Hematopoietic multipotent progenitor cell treated with erythropoietin and hydrocortisone succinate and interleukin-3 and kit ligand, for 4 days (in vitro differentiated cells): ENCODE measurements around the gene LAMB4.

Source experiments
- DNase-seq: peaks from one replicate; pipeline ENCODE4 v3.0.0-alpha.2; 2015

The LAMB4 gene

DNA sequence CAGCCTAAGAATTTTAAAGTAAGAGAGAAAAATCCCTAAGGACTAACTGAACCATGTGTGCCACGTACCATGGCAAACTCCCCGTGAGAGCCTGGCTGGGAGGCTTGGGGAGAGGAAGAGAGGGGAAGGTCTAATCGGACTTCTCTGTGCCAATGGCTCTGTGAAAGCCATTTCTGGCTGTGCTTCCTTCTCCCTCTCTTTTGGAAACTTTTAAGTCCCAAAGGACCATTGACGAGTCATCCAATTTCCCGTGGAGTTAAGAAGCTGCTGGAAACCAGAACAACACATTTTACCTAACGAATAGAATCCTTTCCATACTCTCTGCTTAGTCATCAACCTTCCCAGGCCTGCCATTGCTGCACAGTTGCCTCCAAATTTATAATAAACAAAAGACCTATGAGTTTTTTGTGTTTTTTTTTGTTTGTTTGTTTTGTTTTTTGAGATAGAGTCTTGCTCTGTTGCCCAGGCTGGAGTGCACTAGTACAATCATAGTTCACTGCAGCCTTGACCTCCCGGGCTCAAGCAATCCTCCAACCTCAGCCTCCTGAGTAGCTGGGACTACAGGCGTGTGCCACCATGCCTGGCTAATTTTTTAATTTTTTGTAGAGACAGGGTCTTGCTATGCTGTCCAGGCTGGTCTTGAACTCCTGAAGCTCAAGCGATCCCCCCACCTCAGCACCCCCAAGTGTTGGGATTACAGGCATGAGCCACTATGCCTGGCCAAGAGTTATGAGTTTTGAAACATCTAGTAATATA is 140.4 kb downstream of the LAMB4 start:
- no peak for DNase-seq

DNA sequence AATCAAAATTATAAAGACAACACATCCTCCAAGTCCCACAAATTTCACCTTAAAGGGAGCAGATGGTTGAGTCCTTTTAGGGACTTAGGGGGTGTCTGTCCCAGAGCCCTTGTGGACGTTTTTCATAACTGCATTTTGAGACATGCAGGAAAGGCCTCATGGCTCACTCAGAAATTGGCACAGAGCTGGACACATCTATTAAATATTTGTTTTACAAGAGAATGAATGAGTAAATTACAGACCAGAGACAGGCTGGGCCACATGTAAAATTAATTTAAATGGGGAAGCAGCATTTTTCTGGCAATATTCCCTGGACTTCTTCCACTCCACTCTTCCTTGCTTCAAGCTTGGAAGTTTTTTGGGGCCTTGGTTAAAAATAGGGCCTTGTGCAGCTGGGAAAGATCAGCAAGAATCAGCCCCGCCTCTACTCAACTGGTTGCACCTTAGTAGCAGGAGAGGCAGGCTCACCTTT is 147.2 kb downstream of the LAMB4 start:
- DNase-seq: no peak

DNA sequence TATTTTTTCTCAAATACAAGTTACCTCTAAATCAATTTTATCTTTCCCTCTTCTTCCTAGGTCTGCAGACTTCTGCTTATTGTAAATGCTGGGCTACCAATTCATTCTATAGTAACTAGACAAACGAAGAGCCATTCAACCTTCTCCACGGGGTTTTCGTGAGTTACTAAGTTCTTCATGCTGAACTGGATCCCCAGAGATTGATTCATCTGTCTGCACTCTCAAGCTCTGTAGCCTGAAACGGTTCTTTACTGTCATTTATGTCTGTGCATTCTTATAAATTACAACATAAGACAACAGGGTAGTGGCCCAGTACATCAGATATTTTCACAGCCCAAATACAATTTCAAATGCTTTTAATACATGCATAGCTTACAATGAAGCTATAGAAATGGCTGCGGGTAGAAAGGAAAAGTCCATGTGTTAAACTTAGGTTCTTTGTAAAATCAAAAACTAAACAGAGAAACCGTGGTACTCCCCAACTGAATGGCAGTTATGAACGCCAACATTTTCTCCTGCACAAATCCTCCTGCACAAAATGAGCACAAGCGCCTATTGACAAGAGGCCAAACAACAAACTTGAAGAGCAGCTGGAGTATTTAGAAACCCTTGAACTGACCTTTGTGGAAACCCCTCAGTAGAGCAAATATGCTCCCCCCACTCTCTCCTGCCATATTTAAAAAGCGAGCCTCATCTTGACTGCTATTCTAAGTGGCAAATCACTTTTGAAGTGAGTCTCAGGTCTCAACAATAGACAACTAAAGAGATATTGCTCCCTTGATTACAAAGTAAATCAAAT is 147.9 kb downstream of the LAMB4 start:
- no peak for DNase-seq

DNA sequence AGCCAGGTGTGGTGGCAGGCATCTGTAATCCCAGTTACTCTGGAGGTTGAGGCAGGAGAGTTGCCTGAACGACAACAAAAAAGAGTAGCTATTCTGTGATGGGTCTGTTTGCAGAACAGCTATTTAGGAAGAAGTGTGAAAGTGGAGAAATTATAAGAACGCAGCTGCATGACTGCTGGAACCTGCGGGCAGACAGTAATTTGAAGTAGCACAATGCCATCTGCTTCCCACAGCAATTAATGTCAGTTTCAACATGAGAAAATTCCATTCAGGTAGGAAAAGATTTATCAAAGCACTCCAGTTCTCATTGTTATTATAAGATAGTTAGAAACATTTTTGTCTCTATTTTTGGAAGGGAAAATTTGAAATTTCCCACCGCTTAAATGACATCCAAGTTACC is 148.7 kb downstream of the LAMB4 start:
- no peak for DNase-seq

DNA sequence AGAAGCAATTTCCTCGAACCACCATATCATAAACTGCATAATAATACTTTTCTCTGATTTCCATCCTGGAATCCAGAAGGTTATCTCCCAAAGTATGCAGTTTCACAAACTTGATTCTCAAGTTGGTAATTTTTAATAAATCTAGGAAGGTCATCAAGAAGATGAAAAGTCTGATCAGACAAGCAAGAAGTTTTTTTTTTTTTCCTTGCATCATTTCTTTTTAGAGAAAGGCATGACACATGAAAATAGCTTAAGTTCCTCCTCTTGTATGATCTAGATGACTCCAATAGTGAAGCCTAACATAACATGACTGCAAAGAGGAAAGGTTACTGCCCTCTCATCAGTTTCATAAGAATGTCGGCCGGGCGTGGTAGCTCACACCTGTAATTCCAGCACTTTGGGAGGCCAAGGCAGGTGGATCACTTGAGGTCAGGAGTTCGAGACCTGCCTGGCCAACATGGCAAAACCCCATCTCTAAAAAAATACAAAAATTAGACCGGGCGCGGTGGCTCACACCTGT is 149.4 kb downstream of the LAMB4 start:
- no peak for DNase-seq

DNA sequence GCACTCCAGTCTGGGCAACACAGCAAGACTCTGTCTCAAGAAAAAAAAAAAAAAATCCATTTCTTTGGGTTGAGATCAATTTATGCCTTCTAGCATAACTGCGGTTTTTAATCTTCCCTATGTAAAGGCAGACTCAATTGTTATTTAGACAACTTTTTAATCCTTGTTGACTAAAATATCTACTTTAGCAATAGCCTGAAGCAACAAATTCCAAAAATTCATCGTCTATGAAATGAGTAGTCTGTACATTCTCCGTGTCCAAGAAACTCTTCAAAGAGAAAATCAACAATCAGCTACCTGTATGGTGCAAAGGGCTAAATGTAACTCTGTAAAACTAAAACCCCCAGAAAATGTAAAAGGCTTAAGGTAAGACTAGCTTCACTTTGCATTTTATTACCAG is 150.0 kb downstream of the LAMB4 start:
- DNase-seq: no peak

DNA sequence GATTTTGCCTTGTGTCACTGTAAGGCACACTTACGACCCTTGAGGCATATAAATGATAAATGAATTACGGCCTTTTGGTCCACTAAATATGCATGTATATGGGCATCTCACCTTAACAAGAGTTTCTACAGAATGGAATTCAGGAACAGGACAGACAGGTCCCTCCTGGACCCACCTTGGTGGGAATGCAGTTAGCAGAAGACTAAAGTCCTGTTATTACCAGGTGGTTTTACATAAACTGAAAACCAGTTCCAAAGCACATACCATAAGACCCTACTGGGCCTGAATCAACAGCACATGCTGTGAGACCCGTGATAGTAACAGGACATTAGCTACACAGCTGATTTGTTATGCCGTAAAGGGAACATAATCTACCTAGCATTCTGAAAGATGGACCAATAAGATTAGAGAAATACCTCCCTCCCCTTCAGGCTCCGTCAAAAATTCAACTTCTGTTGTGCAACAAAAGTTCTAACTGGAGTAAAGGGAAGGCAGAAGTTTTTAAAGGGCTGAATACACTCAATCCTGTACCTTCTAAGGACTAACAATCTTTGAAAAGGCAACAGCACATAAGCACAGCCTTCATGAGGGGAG is 151.2 kb downstream of the LAMB4 start:
- no peak for DNase-seq

DNA sequence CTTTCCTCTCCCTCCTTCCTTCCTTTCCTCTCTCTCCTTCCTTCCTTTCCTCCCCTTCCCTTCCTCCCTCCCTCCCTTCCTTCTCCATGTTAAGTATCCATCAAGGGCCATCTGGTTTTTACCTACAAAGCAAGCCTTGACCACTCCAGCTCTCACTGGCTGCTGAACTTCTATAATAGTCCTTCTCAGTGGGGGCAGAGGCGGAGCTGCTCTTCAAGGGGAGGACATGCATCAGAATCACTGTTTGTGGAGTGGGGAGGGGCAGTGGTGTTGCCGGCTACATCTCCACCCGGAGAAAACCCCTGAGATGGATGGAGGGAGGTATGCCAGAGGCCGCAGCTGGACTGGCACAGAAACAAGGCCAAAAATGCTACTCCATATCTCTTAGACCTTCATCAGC is 153.1 kb downstream of the LAMB4 start:
- DNase-seq: no peak

DNA sequence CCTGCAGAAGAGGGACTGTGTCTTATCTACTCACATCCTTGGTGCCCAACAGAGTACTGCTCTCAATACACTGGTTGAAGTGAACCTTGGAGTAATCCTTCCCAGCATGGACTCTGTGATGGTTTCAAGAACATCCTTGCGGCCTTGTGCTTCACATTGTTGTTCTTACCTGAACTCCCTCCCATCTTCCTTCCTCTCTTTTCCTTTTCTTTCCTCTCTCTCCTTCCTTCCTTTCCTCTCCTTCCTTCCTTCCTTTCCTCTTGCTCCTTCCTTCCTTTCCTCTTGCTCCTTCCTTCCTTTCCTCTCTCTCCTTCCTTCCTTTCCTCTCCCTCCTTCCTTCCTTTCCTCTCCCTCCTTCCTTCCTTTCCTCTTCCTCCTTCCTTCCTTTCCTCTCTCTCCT is 153.5 kb downstream of the LAMB4 start:
- no peak for DNase-seq

DNA sequence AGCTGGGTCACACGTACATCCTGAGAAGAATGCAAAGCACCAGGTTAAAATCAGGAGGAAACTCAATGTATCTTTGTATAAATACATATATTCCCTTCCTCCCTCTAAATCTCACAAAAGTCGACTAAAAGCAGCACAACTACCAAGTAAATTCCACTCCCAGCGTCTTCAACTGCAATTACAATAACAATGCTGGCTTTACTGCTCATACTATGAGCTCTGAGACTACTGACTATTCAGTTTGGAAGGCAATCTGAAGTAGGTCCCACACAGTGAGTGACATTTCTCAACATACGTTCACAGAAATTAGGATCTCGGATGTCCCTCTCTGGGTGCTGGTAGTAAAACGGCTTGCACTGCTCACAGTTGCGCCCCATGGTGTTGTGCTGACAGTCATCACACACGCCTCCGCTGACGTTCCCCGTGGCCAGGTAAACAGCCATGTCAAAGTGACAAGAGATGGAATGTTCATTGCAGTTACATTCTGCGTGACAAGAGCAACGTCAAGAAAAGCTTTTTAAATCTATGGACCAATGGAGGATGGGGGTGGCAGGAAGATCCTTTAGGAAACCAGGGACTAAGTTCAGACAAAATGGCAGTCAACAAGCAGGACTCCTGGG is 154.7 kb downstream of the LAMB4 start:
- DNase-seq: no peak

DNA sequence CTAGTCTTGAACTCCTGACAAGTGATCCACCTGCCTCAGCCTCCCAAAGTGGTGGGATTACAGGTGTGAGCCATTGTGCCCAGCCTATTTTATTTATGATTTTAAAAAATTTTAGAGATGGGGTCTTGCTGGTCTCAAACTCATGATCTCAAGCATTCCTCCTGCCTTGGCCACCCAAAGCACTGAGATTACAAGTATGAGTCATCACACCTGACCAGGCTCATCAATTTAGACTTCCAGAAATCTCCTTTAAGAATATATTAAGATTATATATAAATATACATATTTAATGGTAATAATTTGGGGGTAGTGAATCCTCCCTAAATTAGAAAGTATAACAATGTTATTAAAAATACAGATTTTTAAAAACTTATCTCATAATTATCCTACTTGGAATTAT is 156.3 kb downstream of the LAMB4 start:
- no peak for DNase-seq
